ENCODE measurements around the gene PHKG2. TPM values are rescaled to one million over a fixed set of nuclear protein-coding genes. Genes with fewer than 3 reads are reported as not detected.

PHKG2 gene
- polyA plus RNA-seq, 4 donors, result 24.9 to 32.7 (median 29.5) TPM

DNA sequence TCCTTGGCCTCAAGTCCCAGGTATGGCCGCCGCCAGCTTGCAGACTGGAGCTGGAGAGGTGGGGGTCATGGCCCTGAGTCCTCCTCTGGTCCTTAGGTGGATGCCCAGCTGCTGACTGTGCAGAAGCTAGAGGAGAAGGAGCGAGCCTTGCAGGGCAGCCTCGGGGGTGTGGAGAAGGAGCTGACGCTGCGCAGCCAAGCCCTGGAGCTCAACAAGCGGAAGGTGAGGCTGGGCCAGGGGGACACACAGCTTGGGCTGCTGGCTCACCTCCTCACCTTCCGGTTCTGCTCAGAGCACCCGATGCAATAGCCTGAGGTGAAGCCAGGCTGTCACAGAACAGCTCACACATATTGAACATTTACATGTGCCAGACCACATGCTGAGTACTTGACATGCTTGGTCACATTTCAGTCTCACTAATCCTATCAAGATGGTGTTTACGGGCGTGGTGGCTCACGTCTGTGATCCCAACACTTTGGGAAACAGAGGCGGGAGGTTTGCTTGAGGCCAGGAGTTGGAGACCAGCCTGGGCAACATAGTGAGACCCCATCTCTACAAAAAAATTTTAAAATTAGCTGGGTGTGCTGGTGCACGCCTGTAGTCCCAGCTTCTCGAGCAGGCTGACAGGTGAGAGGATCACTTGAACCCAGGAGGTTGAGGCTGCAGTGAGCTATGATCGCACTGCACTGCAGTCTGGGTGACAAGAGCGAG, 21.3 kb downstream of the PHKG2 start:
- no peak for DNase-seq (ENCODE audit: low read depth in 4 of 4, low spot score in 3 of 4)

DNA sequence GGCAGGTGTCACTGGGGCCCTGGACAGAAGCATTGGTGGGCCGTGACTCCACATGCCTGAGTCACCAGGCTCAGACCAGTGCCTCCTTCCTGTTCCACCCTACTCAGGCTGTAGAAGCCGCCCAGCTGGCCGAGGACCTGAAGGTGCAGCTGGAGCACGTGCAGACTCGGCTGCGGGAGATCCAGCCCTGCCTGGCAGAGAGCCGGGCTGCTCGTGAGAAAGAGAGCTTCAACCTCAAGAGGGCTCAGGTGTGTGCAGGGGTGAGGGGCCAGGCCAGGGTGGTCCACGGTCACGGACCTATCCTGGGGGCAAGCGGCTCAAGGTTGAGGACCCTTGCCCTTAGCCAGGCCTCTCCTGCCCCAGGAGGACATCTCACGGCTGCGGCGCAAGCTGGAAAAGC, 23.5 kb downstream of the PHKG2 start:
- no peak for DNase-seq (ENCODE audit: low read depth in 4 of 4, low spot score in 3 of 4)

DNA sequence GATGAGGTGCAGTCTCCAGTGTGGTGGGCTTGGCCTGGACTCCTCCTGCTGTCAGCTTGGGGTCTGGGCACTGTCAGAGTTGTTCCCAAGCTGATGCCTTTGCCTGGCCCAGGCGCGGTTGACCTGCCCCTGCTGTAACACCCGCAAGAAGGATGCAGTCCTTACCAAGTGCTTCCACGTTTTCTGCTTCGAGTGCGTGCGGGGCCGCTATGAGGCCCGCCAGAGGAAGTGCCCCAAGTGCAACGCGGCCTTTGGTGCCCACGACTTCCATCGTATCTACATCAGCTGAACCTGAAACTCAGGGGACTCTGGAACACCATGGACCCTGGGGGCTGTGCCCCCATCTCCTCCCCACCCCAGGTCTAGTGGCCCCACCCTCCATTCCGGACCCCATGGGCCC, 25.6 kb downstream of the PHKG2 start:
- DNase-seq (ENCODE audit: low read depth in 4 of 4, low spot score in 3 of 4), result no peak

DNA sequence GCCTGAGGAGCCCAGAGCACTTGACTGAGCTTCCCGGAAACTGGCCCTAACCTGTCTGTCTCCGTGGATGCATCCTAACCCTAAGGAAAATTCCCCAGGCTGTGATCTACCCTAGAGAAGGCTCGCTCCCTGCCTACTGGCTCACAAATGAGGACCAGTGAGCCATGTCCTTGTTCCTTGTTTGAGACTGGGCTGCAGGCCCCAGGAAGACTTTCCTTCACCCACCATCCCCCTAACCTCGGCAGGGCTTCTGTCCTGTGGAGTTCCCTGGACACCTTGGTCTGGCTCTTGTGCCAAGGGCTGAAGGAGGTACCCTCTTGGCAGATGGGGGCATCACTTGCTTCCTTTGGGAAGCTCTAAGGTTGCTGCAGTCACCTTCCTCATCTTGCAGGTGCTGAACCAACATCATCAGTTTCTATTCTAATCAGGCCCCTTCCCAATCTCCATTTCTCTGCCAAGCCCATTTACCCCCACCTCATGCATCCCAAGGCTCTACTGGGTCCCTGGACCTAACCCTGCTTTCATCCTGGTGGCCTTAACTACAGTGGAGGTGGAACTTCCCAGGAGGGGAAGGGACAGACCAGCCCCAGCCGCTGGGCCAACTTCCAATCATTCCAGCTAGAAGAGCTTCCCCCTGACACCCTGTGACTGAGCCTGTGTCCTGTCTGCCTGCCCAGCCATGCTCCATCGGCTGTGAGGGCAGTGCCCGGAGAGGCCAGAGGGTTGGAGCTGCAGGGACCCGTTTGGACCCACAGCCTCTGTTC, 26.3 kb downstream of the PHKG2 start:
- no peak for DNase-seq (ENCODE audit: low read depth in 4 of 4, low spot score in 3 of 4)

DNA sequence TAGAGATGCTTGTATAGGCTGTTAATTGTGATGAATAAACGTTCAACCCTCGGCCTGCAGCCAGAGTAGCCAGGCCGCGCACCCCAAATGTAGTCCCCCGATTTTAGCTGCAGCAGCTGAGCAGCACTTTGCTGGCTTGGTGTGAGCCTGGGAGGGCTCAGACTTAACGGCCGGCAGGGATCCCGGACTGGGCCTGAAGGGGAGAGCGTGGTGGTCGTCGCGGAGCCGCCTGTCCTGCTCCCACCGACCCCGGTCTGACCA, 26.8 kb downstream of the PHKG2 start:
- DNase-seq (ENCODE audit: low read depth in 4 of 4, low spot score in 3 of 4), result no peak

DNA sequence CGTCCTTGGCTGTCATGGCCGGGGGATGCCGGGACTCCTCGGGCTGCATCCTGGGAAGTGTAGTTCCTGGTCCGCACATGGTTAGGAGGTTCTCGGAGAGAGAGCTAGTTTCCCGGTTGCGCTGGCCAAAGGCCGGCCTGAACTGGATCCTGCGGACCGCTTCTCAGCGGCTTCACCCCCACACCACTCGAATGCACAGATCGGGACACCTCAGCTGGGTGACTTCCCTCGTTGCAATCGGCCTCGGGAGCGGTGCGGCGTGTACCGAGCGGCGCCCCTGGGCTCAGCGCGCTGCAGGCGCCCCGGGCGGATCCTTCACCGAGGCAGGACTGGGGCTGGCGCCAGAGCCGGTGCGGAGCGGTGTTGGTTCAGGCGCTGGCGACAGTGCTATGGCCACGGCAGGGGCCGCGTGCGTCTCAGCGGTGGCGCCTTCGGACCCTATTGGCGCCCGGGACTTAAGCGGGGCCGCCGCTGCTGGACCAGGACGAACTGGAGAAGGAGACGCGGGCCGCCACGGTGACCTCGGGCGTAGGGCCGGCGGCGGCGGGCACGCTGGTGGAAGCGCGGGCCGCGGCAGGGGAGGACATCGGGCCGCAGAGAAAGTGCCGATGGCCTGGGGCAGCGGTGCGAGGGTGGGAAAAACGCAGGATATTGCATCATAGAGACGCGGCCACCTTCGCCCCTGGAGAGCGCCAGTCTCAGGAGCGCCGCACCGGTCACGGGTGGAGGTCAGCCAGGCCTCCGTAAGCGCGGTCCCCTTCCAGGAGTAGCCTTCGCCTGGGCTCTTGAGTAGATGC, 27.4 kb downstream of the PHKG2 start:
- DNase-seq (ENCODE audit: low read depth in 4 of 4, low spot score in 3 of 4), result peak; percentile 65 to 78 (median 75)

DNA sequence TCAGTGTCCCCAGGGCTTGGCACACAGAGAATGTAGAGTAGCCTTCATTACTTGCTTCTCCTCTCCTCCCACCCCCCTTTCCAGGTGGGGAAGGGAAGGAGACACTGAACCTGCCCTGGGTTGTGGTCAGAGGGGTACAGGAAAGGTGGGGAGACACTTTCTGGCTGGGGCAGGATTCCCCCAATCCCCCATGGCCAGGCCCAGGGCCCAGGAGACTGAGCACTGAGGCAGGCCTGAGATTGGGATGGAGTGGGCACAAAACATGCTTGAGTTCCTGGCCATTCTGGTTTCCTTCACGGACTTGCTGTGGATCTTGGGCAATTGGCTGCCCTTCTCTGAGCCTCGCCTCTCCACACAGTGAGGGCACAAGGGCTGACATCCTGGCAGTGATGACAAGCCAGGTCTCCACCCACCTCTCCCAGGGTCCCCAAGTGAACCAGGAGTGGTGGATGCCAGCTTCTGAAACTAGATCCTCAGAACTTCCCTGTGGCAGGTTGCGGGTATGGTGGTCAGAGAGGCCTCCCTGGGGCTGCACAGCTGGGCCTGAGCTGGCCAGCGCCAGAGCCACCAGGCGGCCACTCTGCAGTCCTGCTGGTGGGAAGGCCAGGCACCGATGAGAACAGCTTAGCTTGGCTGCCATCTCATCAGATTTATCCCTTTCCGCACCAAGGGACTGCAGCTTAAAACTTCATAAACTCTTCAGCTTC, 29.5 kb downstream of the PHKG2 start:
- no peak for DNase-seq (ENCODE audit: low read depth in 4 of 4, low spot score in 3 of 4)

DNA sequence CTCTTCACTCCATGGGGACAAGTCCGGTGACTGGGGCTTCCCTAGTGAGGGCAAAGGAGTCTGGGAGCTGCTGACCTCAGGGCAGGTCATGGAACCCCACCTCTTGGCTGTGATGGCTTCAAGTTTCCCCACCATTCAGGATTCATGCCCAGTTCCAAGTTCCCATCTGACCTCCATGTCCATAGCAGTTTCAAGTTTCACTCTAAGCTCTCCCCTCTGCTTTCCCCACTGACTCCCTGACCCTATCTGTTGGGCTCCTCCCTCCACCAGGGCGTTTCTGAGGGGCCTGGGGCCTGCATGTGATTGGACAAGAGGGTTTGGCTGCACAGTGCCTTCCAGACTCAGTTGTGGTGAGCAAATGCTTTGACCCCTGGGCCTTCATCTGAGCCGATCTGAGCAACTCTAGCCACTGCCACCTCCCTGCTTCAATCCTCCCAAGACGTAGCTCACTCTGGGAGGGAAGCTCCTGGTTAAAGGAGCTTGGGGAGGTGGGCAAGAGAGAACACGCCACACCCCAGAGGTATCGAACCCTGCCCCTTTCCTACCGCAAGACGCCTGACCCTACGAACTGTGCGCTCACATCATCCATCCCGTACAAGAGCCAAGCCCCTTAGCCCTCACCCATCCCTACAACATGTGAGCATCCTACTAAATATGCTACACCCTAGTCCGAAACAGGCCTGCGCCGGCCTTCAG, 30.5 kb downstream of the PHKG2 start:
- DNase-seq (ENCODE audit: low read depth in 4 of 4, low spot score in 3 of 4), result no peak

DNA sequence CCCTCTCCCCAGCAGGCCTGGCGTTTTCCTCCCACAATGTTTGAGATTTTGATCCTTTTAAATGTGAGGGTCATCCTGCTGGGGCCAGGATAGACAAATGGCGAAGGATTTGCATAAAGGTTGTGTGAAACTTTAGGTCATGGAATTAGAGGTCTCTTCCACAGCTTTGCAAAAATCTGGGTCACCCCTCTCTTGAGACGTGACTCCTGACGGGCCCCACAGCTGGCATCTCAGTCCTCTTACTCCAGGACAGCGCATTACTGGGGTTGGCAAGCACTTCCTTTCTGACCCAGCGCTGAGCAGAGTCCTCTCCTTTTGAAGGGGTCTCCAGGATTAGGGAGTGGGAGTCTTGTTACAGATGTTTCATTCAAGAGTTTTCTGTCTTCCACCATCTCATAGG, 31.4 kb downstream of the PHKG2 start:
- DNase-seq (ENCODE audit: low read depth in 4 of 4, low spot score in 3 of 4), result no peak

DNA sequence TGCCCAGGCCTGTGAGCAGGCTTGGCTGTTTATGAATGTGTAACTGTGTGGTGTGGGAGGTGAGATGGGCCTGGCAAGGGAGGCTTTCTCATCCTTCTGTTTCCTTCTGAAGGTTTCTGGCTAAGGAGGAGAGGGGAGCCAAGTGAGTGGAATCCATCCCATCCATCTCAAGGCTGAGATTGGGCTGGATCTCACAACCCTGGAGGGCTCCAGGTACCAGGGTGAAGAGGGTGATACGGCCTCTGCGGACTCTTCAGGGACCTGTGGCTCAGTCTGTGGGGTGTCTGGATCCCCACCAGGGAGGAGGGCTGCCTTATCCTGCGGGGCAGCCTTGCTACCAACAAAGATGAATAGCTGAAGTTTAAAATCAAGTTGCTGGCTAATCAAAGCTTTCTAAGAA, 31.8 kb downstream of the PHKG2 start:
- DNase-seq (ENCODE audit: low read depth in 4 of 4, low spot score in 3 of 4), result no peak

DNA sequence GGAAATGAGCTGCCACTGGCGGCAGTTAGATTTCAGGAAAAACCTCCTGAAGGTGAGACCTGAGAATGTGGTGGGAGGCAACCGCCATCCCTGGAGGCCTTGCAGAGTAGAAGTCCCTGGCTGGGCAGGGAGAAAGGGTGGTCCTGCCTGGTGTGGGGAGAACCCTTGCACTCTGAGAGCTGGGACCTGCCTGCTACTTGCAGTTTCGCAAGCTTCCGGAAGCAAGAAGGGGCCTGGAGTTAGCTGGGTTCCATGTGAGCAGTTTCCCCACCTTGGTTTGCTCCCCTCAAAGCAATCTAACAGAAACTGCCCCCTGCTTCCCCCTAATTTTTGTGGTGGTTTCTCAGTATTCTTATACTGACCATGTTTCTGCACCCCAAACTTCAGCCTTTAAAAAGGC, 32.3 kb downstream of the PHKG2 start:
- no peak for DNase-seq (ENCODE audit: low read depth in 4 of 4, low spot score in 3 of 4)

DNA sequence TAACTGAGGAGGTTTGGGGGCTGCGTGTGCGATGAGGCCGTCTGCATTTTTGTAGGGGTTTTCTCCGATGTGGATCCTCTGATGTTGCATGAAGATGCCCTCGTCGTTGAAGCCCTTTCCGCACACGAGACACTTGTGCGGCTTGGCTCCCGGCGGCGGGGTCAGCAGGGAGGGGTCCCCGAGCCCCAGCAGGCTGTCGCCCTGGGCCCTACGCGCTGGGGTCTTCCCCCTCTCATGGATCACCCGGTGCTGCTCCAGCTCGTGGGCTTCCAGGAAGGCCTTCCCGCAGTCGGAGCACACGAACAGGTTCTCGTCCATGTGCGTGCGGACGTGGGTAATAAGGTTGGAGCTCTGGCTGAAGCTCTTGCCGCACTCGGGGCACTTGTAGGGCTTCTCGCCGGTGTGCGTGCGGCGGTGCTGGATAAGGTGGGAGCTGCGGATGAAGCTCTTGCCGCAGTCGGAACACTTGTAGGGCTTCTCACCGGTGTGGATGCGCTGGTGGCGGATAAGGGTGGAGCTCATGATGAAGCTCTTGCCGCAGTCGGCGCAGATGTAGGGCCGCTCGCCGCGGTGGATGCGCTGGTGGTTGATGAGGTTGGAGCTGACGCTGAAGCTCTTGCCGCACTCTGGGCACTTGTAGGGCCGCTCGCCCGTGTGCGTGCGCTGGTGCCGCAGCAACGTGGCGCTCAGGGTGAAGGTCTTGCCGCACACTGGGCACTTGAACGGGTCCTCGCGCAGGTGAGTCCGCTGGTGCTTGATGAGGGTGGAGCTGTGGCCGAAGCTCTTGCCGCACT, 34.5 kb downstream of the PHKG2 start:
- DNase-seq (ENCODE audit: low read depth in 4 of 4, low spot score in 3 of 4), result no peak

DNA sequence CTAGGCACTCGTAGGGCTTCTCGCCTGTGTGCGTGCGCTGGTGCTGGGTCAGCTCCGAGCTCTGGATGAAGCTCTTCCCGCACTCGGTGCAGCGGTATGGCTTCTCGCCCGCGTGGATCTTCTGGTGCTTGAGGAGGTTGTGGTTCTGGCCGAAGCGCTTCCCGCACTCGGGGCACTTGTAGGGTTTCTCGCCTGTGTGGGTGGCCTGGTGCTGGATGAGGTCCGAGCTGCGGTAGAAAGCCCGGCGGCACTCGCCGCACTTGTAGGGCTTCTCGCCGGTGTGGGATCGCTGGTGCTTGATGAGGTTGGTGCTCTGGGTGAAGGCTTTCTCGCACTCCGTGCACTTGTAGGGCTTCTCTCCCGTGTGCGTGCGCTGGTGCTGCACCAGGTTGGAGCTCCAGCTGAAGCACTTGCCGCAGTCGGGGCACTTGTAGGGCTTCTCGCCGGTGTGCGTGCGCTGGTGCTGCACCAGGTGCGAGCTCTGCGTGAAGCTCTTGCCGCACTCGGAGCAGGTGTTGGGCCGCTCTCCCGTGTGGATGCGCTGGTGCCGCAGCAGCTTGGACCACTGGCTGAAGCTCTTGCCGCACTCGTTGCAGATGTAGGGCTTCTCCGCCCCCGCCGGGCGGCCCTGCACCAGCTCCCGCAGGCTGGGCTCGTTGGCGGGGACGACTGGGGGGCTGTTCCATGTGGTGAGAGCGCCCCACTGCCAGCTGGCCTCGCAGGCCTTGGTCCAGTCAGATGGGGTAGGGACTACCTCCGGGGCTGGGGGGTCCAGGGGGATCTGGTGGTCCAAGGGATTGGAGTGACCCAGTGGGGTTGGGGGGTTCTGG, 35.3 kb downstream of the PHKG2 start:
- no peak for DNase-seq (ENCODE audit: low read depth in 4 of 4, low spot score in 3 of 4)

DNA sequence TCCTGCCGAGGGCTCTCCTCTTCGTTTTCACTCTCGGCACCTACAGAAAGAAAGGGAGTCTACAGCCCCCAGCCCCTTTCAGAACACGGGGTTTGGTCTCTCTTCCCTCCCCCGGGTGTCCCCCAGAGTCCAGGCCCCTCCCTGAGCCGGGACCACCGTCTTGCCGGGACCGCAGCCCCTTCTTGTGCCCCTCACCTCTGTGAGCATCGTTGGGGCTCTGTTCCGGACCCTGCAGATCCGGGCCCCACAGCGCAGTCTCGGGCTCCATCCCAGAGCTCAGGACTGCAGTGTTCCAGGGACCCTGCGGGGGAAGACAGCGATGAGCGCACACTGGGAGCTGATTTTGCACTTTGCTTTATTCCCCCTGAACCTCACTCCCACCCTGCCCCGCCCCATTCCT, 36.0 kb downstream of the PHKG2 start:
- no peak for DNase-seq (ENCODE audit: low read depth in 4 of 4, low spot score in 3 of 4)

DNA sequence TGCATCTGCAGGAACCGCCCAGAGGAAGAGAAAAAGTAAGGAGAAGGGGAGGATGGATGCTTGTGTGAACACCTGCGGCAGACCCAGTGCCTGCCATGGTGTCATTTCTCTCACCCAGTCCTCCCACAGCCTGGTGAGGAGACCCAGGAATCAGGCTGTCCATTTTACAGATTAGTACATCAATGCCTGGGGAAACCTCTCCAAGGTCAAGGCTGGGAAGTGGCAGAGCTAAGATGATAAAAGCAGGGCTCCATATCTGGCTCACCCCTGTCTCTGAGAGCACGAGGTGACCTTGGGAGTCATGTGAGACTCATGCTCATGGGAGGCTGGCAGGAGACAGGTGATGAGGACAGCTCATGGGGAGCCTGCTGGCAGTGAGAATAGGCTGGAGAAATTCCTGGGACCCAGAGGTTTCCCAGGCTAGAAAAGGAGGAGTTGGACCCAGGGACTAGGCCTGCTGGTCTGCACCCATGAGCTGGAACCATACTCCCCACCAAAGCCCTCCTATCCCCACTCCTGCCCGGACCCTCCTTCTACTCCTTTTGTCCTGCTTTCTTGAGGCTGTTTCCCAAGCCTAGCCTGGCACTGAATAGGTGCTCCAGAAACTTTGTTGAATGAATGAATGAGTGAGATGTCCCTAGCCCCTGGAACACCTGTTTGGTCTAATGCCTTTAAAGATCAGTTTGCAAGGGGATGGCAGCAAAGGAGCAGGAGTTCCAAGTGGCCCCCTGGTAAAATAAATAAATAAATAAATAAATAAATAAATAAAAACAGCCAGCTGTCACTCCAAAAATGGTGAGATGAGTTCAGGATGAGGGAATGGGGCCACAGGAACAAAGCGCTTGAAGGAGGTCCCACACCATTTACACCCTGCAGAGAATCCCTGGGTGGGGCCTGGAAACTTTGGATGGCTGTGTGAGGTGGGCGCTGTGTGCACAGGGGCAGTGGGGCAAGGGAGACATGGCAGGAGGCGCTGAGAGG, 37.2 kb downstream of the PHKG2 start:
- no peak for DNase-seq (ENCODE audit: low read depth in 4 of 4, low spot score in 3 of 4)

DNA sequence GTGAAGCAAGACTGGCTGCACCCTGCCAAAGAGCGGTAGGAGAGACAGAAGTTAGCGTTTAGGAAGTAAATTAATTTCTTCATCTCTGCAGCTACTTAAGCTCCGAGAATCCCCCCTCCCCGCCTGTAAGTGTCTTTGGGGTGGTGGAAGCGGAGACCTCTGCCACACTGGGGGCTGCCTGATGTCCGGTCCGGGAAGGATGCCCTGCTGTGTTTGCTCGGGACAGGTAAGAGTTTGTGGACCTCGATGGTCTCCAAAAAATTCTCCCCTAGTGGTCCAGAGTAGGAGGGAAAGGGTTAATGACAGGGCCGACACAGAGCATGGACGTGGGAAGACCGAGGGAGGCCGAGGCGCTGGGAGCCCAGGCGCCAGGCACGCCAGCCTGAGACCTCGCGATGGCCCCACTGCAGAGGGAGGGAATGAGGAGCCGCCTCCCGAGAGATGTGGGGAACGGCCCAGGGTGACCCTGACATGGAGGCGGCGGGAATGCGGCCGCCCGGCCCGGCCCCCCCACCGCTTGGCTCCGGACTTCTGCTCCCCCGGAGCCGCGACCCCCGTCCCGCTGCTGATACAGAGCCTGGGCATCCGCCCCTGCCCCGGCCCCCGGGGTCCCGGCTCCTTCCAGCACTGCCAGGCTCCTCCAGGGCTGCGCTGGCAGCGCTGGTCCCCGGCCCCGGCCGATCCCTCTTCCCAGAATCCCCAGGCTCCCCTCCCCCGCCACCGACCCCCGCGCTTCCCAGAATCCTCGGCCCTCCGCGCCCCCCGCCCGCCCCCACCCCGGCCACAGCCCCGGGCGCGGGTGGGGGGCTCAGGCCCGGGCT, 38.1 kb downstream of the PHKG2 start:
- peak in 1 of 4 donors; percentile 31 for DNase-seq (ENCODE audit: low read depth in 4 of 4, low spot score in 3 of 4)

All from right renal pelvis (tissue), 4 donors.